Activated B cell treated with CpG ODN at 0.5 μM for 24 hours (primary cell): ENCODE data around the gene SLC25A19. TPM values are rescaled to one million over a fixed set of nuclear protein-coding genes. Genes with fewer than 3 reads are reported as not detected.

Source experiments
- ATAC-seq: fragments of 200-7000 bp; cut with Tn5 transposase; one replicate; pipeline ENCODE4 v1.10.0; 2021; ENCODE audit warnings: low read depth, mild to moderate bottlenecking, moderate library complexity
- CTCF ChIA-PET: fragments of 350-600 bp; sonication (Branson Sonifier 250); formaldehyde crosslinking; loops from one replicate; lab custom pipeline; 2021; ENCODE audit warnings: antibody characterized with exemption; lab: Charles Lee
- POLR2A ChIA-PET: fragments of 350-600 bp; sonication (Branson Sonifier 250); formaldehyde crosslinking; loops from one replicate; lab custom pipeline; 2021; ENCODE audit warnings: antibody characterized with exemption; lab: Charles Lee
- DNase-seq: peaks from one replicate; pipeline ENCODE4 v3.0.0; 2022
- H3K27ac Mint-ChIP-seq: one replicate; pipeline ENCODE4 v1.8.0; 2020; ENCODE audit warnings: mixed read lengths
- H3K27me3 Mint-ChIP-seq: one replicate; pipeline ENCODE4 v1.8.0; 2021; ENCODE audit warnings: mixed read lengths
- H3K36me3 Mint-ChIP-seq: one replicate; pipeline ENCODE4 v1.8.0; 2021; ENCODE audit warnings: low read depth, mixed read lengths
- H3K4me1 Mint-ChIP-seq: one replicate; pipeline ENCODE4 v1.8.0; 2021; ENCODE audit warnings: mixed read lengths
- H3K4me3 Mint-ChIP-seq: one replicate; pipeline ENCODE4 v1.8.0; 2020; ENCODE audit warnings: mild to moderate bottlenecking, mixed read lengths
- H3K9me3 Mint-ChIP-seq: one replicate; pipeline ENCODE4 v1.8.0; 2020; ENCODE audit warnings: mixed read lengths
- CTCF ChIP-seq: fragments of 200-600 bp; IDR thresholded peaks from one replicate; pipeline ENCODE4 v1.8.0; 2022; ENCODE audit warnings: antibody characterized with exemption, mild to moderate bottlenecking
- intact Hi-C: fragments of 100-400 bp; cut with micrococcal nuclease; formaldehyde crosslinking; loops from one replicate; pipeline ENCODE4 v1.15.1; 2024
- total RNA-seq: library from RNA; stranded (reverse); gene quantifications from 2 replicates; pipeline ENCODE4 v1.2.3, GENCODE V29; 2022

SLC25A19 gene
- total RNA-seq, 1 donor from 2014 or later, result 96.7 TPM

- TF ChIP-seq CTCF, result no peak
- Mint-ChIP-seq H3K27ac (peak overlapping the region; percentile 94), H3K4me1 (peaks cover 70% of the 10 kb centered on the region), H3K27me3 (no peaks in the 10 kb centered on the region), H3K36me3 (peaks cover 6% of the 10 kb centered on the region), H3K4me3 (no peak overlapping the region), H3K9me3 (no peaks in the 10 kb centered on the region)
- ATAC-seq (no peak), DNase-seq (no peak)
- CTCF ChIA-PET, result interaction anchor here (1.0 to 1.3 kb wide), 2 partner anchors 10 to 19 kb away, joined by 3 to 4 read pairs; partner anchors contain the start of genes GGA3, MIF4GD and MRPS7
- intact Hi-C loops, result no loop called here
- POLR2A ChIA-PET, result interaction anchor here (0.7 to 4.9 kb wide), 10 partner anchors 8 to 336 kb away, joined by 3 to 54 read pairs (median 4); partner anchors contain the start of genes GGA3, MIF4GD, MRPS7 and MYO15B
Observed at GRCh38 chr17:75252039-75252816, 37.0 kb downstream of the SLC25A19 start.

- DNase-seq, result peak; percentile 46
- H3K4me3 Mint-ChIP-seq, result peak overlapping the region; percentile 76
- no peak for TF ChIP-seq CTCF
- H3K4me1 Mint-ChIP-seq, result peaks cover 65% of the 10 kb centered on the region
- H3K36me3 Mint-ChIP-seq, result peaks cover 26% of the 10 kb centered on the region
- POLR2A ChIA-PET, result interaction anchor here (0.6 to 4.9 kb wide), 11 partner anchors 10 to 129 kb away, joined by 3 to 54 read pairs (median 6); partner anchors contain the start of genes GGA3, MIF4GD, MRPS7 and SLC25A19
- no peaks in the 10 kb centered on the region for H3K27me3 Mint-ChIP-seq
- intact Hi-C loops, result loop anchor here (1.0 to 2.0 kb wide), 2 partner anchors 11 to 39 kb away; partner anchors contain the start of genes GGA3, MRPS7 and SLC25A19
- peak overlapping the region; percentile 87 for H3K27ac Mint-ChIP-seq
- ATAC-seq, result peak; percentile 88
- CTCF ChIA-PET, result interaction anchor here (0.7 to 1.6 kb wide), 5 partner anchors 10 to 162 kb away, joined by 3 to 8 read pairs (median 4); partner anchors contain the start of gene MIF4GD
- no peaks in the 10 kb centered on the region for H3K9me3 Mint-ChIP-seq
Observed at GRCh38 chr17:75250009-75250471, 39.2 kb downstream of the SLC25A19 start.

GRCh38 chr17:75249564-75249963 lies 39.7 kb downstream of the SLC25A19 start:
- peak overlapping the region; percentile 76 for H3K4me3 Mint-ChIP-seq
- ChIA-PET CTCF (interaction anchor here (0.7 to 1.6 kb wide), 5 partner anchors 10 to 163 kb away, joined by 3 to 8 read pairs (median 4); partner anchors contain the start of gene MIF4GD), POLR2A (interaction anchor here (0.6 to 4.9 kb wide), 8 partner anchors 10 to 80 kb away, joined by 3 to 54 read pairs (median 6); partner anchors contain the start of genes GGA3, MIF4GD, MRPS7 and SLC25A19)
- peaks cover 29% of the 10 kb centered on the region for H3K36me3 Mint-ChIP-seq
- DNase-seq (no peak), ATAC-seq (no peak)
- intact Hi-C loops, result no loop called here
- no peaks in the 10 kb centered on the region for H3K9me3 Mint-ChIP-seq
- no peak for TF ChIP-seq CTCF
- no peaks in the 10 kb centered on the region for H3K27me3 Mint-ChIP-seq
- peak overlapping the region; percentile 87 for H3K27ac Mint-ChIP-seq
- peaks cover 66% of the 10 kb centered on the region for H3K4me1 Mint-ChIP-seq

- Mint-ChIP-seq H3K4me1 (peaks cover 68% of the 10 kb centered on the region), H3K4me3 (no peak overlapping the region), H3K9me3 (no peaks in the 10 kb centered on the region), H3K27ac (peak overlapping the region; percentile 41), H3K27me3 (no peaks in the 10 kb centered on the region), H3K36me3 (peaks cover 58% of the 10 kb centered on the region)
- no peak for TF ChIP-seq CTCF
- DNase-seq (no peak), ATAC-seq (no peak)
- ChIA-PET CTCF (interaction anchor here (1.0 to 1.9 kb wide), 2 partner anchors 9 to 163 kb away, joined by 3 to 5 read pairs; no protein-coding TSS in a partner anchor), POLR2A (interaction anchor here (0.7 to 0.9 kb wide), 4 partner anchors 15 to 515 kb away, joined by 3 to 4 read pairs (median 4); partner anchors contain the start of genes GGA3 and MRPS7)
- intact Hi-C loops, result no loop called here
Observed at GRCh38 chr17:75246404-75246803, 42.8 kb downstream of the SLC25A19 start.
